Neural crest cell (in vitro differentiated cells): Measurements from ENCODE around the gene VTA1. TPM values are rescaled to one million over a fixed set of nuclear protein-coding genes. Genes with fewer than 3 reads are reported as not detected.
A peak's percentile ranks its signal among the peaks of the same experiment; 100 is the strongest.
"Not testable (repeated sequence)": the region's sequence is repeated elsewhere in the genome, so short reads cannot be mapped to it uniquely, and the experiment has no call there.

Experiments
- DNase-seq: peaks from one replicate; pipeline ENCODE4 v3.0.0; 2021; ENCODE audit warnings: low read depth, mixed read lengths, low spot score
- H3K27ac Mint-ChIP-seq: one replicate; pipeline ENCODE4 v1.8.0; 2021; ENCODE audit warnings: mild to moderate bottlenecking, mixed read lengths; ENCODE audit not compliant: unreplicated experiment
- H3K27me3 Mint-ChIP-seq: 2 replicates; pipeline ENCODE4 v1.8.0; 2021; ENCODE audit warnings: low read depth, mild to moderate bottlenecking, mixed read lengths
- H3K36me3 Mint-ChIP-seq: 2 replicates; pipeline ENCODE4 v1.8.0; 2021; ENCODE audit warnings: low read depth, mild to moderate bottlenecking, mixed read lengths
- H3K4me1 Mint-ChIP-seq: 2 replicates; pipeline ENCODE4 v1.8.0; 2021; ENCODE audit warnings: mixed read lengths
- H3K4me3 Mint-ChIP-seq: one replicate; pipeline ENCODE4 v1.8.0; 2021; ENCODE audit warnings: mild to moderate bottlenecking, mixed read lengths
- H3K9me3 Mint-ChIP-seq: 2 replicates; pipeline ENCODE4 v1.8.0; 2021; ENCODE audit warnings: mixed read lengths
- CTCF ChIP-seq: fragments of 200-600 bp; sonication (generic); conservative IDR thresholded peaks from 2 replicates; pipeline ENCODE4 v1.5.0; 2021; ENCODE audit warnings: antibody characterized with exemption, mild to moderate bottlenecking
- total RNA-seq: library from RNA; stranded (reverse); gene quantifications from 2 replicates; pipeline ENCODE4 v1.2.1, GENCODE V29; 2021

VTA1 gene
- total RNA-seq, 1 donor from 2014 or later, result 48.1 TPM

- H3K27me3 Mint-ChIP-seq, result no peaks in the 10 kb centered on the region
- no peak overlapping the region for H3K27ac Mint-ChIP-seq
- peaks cover 7% of the 10 kb centered on the region for H3K36me3 Mint-ChIP-seq
- peaks cover 5% of the 10 kb centered on the region for H3K4me1 Mint-ChIP-seq
- H3K9me3 Mint-ChIP-seq, result peaks cover 10% of the 10 kb centered on the region
- no peak overlapping the region for H3K4me3 Mint-ChIP-seq
- no peak for DNase-seq
- no peak for TF ChIP-seq CTCF
These were observed 78.1 kb downstream of the VTA1 start for GRCh38 chr6:142225115-142225514.

- Mint-ChIP-seq H3K27ac (no peak overlapping the region), H3K4me1 (peaks cover 4% of the 10 kb centered on the region), H3K27me3 (no peaks in the 10 kb centered on the region), H3K9me3 (peaks cover 10% of the 10 kb centered on the region), H3K36me3 (peaks cover 5% of the 10 kb centered on the region), H3K4me3 (no peak overlapping the region)
- TF ChIP-seq CTCF, result no peak
- no peak for DNase-seq
These were observed 78.5 kb downstream of the VTA1 start for GRCh38 chr6:142225552-142225951.

DNA sequence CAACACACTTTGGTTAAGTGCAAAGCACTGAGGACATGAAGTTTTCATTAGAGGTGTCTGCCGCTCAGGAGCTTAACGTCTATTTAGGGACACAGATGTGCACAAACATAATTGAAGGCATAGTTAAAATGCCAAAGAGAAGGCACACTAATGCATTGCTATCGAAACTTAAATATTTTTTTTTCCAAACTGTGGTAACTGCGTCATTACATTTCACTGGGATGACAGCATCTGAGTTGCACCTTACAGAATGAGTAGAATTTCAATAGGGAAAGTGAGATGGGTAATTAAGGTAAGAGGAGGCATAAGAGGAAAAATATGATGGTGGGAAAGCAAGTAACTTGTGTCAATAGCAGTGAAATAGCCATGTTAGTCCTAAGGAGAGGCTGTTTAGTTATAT is 79.7 kb downstream of the VTA1 start:
- H3K27ac Mint-ChIP-seq, result no peak overlapping the region
- H3K36me3 Mint-ChIP-seq, result peaks cover 5% of the 10 kb centered on the region

DNA sequence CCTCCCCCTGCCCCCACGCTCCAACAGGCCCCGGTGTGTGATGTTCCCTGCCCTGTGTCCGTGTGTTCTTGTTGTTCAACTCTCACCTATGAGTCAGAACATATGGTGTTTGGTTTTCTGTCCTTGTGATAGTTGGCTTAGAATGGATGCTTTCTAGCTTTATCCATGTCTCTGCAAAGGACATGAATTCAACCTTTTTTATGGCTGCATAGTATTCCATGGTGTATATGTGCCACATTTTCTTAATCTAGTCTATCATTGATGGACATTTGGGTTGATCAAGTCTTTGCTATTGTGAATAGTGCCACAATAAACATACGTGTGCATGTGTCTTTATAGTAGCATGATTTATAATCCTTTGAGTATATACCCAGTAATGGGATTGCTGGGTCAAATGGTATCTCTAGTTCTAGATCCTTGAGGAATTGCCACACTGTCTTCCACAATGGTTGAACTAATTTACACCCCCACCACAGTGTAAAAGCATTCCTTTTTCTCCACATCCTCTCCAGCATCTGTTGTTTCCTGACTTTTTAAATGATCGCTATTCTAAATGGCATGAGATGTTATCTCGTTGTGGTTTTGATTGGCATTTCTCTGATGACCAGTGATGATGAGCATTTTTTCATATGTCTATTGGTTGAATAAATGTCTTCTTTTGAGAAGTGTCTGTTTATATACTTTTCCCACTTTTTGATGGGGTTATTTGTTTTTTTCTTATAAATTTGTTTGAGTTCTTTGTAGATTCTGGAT is 82.6 kb downstream of the VTA1 start:
- H3K27me3 Mint-ChIP-seq, H3K9me3 Mint-ChIP-seq, H3K36me3 Mint-ChIP-seq, H3K27ac Mint-ChIP-seq, H3K4me3 Mint-ChIP-seq, DNase-seq: not testable (repeated sequence)
- peaks cover 15% of the 10 kb centered on the region for H3K4me1 Mint-ChIP-seq

More for the DNA sequence above, 79.7 kb downstream of the VTA1 start:
- Mint-ChIP-seq H3K9me3 (peaks cover 10% of the 10 kb centered on the region), H3K4me3 (no peak overlapping the region), H3K27me3 (no peaks in the 10 kb centered on the region), H3K4me1 (peaks cover 4% of the 10 kb centered on the region)
- no peak for DNase-seq
- no peak for TF ChIP-seq CTCF

GRCh38 chr6:142232206-142233044 is 85.4 kb downstream of the VTA1 start:
- DNase-seq, result peak; percentile 45

More at GRCh38 chr6:142232206-142233044, 85.4 kb downstream of the VTA1 start:
- peak; percentile 66 for TF ChIP-seq CTCF
- H3K4me1 Mint-ChIP-seq, result peaks cover 14% of the 10 kb centered on the region
- not testable (repeated sequence) for H3K27me3 Mint-ChIP-seq, H3K36me3 Mint-ChIP-seq, H3K9me3 Mint-ChIP-seq, H3K27ac Mint-ChIP-seq
- peak overlapping the region; percentile 11 for H3K4me3 Mint-ChIP-seq
